Activated naive CD4-positive, alpha-beta T cell (primary cell): ENCODE measurements around the gene ARMH2.
"Not testable (repeated sequence)": the region's sequence is repeated elsewhere in the genome, so short reads cannot be mapped to it uniquely, and the experiment has no call there.

Source experiments
- DNase-seq, 4 experiments: peaks; one replicate each; lab custom pipeline; 2025; lab: John Stamatoyannopoulos, UW

ARMH2 gene

GRCh38 chr6:24764833-24765828, 33.6 kb downstream of the ARMH2 start:
- DNase-seq: not testable (repeated sequence)

GRCh38 chr6:24763578-24763977, 35.1 kb downstream of the ARMH2 start:
- DNase-seq: no peak

GRCh38 chr6:24761851-24762250, 36.9 kb downstream of the ARMH2 start:
- no peak for DNase-seq

GRCh38 chr6:24761193-24761835, 37.4 kb downstream of the ARMH2 start:
- DNase-seq: no peak

- no peak for DNase-seq
These were observed 38.5 kb downstream of the ARMH2 start for GRCh38 chr6:24760210-24760609.

- DNase-seq: no peak
These were observed 39.0 kb downstream of the ARMH2 start for GRCh38 chr6:24759718-24760117.

- no peak for DNase-seq
These were observed 41.1 kb downstream of the ARMH2 start for GRCh38 chr6:24757611-24758010.

- no peak for DNase-seq
These were observed 43.4 kb downstream of the ARMH2 start for GRCh38 chr6:24755279-24755678.

- DNase-seq: not testable (repeated sequence)
These were observed 44.3 kb downstream of the ARMH2 start for GRCh38 chr6:24754378-24754777.

- DNase-seq: no peak
These were observed 45.2 kb downstream of the ARMH2 start for GRCh38 chr6:24753545-24753944.

GRCh38 chr6:24752917-24753492, 45.7 kb downstream of the ARMH2 start:
- DNase-seq: no peak

- no peak for DNase-seq
These were observed 46.2 kb downstream of the ARMH2 start for GRCh38 chr6:24752503-24752902.

GRCh38 chr6:24750878-24751277, 47.8 kb downstream of the ARMH2 start:
- not testable (repeated sequence) for DNase-seq

- no peak for DNase-seq
These were observed 49.4 kb downstream of the ARMH2 start for GRCh38 chr6:24749297-24749696.
